MM.1S (cell line): ENCODE results near the gene SAMSN1.

ENCODE experiments used
- DNase-seq: peaks from one replicate; pipeline ENCODE4 v3.0.0-alpha.2; 2015
- H2AFZ ChIP-seq: fragments of 300-600 bp; sonication (generic); 2 replicates; pipeline ENCODE4 v1.6.0; 2016; ENCODE audit warnings: antibody characterized with exemption, low read length
- H3F3A ChIP-seq: fragments of 300-600 bp; sonication (generic); 2 replicates; pipeline ENCODE4 v1.6.1; 2016; ENCODE audit warnings: mild to moderate bottlenecking, antibody characterized with exemption, low read length, moderate library complexity, mixed read lengths; ENCODE audit not compliant: insufficient read depth
- H3K27ac ChIP-seq: fragments of 300-600 bp; sonication (generic); 2 replicates; pipeline ENCODE4 v1.5.1; 2016; ENCODE audit warnings: mild to moderate bottlenecking, low read length
- H3K27me3 ChIP-seq: fragments of 300-600 bp; sonication (generic); replicated peaks from 2 replicates; pipeline ENCODE4 v1.6.0; 2016; ENCODE audit warnings: low read length; ENCODE audit not compliant: insufficient read depth
- H3K36me3 ChIP-seq: fragments of 300-600 bp; sonication (generic); replicated peaks from 2 replicates; pipeline ENCODE4 v1.6.1; 2016; ENCODE audit warnings: mild to moderate bottlenecking, low read length, mixed read lengths; ENCODE audit not compliant: insufficient read depth
- H3K4me1 ChIP-seq: fragments of 300-600 bp; sonication (generic); 2 replicates; pipeline ENCODE4 v1.6.1; 2016; ENCODE audit warnings: low read length, mixed read lengths
- H3K4me2 ChIP-seq: fragments of 300-600 bp; sonication (generic); 2 replicates; pipeline ENCODE4 v1.6.0; 2016; ENCODE audit warnings: low read depth, low read length
- H3K4me3 ChIP-seq: fragments of 300-600 bp; sonication (generic); 2 replicates; pipeline ENCODE4 v1.5.1; 2016; ENCODE audit warnings: low read length, mixed read lengths
- H3K79me2 ChIP-seq: fragments of 300-600 bp; sonication (generic); 2 replicates; pipeline ENCODE4 v1.6.1; 2016; ENCODE audit warnings: mixed run types, low read length, mixed read lengths
- H3K9ac ChIP-seq: fragments of 300-600 bp; sonication (generic); 2 replicates; pipeline ENCODE4 v1.6.1; 2016; ENCODE audit warnings: low read length, mixed read lengths
- H3K9me2 ChIP-seq: fragments of 300-600 bp; sonication (generic); replicated peaks from 2 replicates; pipeline ENCODE4 v1.6.1; 2016; ENCODE audit warnings: mild to moderate bottlenecking, low read length, mixed read lengths; ENCODE audit not compliant: insufficient read depth
- H3K9me3 ChIP-seq: fragments of 300-600 bp; sonication (generic); replicated peaks from 2 replicates; pipeline ENCODE4 v1.6.1; 2016; ENCODE audit warnings: mild to moderate bottlenecking, low read length, mixed read lengths; ENCODE audit not compliant: insufficient read depth
- H4K20me1 ChIP-seq: fragments of 300-600 bp; sonication (generic); 2 replicates; pipeline ENCODE4 v1.6.1; 2016; ENCODE audit warnings: mild to moderate bottlenecking, low read length, moderate library complexity, mixed read lengths; ENCODE audit not compliant: insufficient read depth
- CTCF ChIP-seq: fragments of 300-600 bp; sonication (generic); IDR thresholded peaks from 2 replicates; pipeline ENCODE4 v1.5.1; 2016; ENCODE audit warnings: antibody characterized with exemption, low read length, mixed read lengths
- EZH2 ChIP-seq: fragments of 300-600 bp; sonication (generic); optimal IDR thresholded peaks from 2 replicates; pipeline ENCODE3; 2017; ENCODE audit warnings: low read depth, mild to moderate bottlenecking, antibody characterized with exemption, low read length, mixed read lengths
- EZH2phosphoT487 ChIP-seq: fragments of 300-600 bp; sonication (generic); IDR thresholded peaks from 2 replicates; pipeline ENCODE4 v1.6.1; 2018; ENCODE audit warnings: antibody characterized with exemption, low read length

SAMSN1 gene

DNA sequence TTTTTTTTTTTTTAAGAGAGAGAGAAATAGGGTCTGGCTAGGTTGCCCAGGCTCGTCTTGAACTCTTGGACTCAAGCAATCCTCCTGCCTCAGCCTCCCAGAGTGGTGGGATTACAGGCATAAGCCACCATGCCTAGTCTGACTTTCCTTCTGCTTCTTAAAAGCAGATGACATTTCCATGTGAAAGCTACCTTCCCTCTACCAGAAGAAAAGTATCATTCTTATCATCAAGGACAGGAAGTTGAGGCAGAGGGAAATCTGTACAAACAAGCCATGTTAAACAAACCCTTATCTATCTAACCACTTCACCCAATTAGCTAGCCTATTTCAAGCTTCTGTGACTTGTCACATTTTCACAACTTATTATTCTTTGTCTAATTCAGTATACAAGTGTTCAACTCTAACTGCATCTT, 54.8 kb downstream of the SAMSN1 start:
- Histone ChIP-seq H3K9me2 (no peaks in the 10 kb centered on the region), H3K9me3 (no peaks in the 10 kb centered on the region), H3K4me1 (no peaks in the 10 kb centered on the region), H4K20me1 (no peaks in the 10 kb centered on the region), H3K27ac (no peak overlapping the region), H3K36me3 (no peaks in the 10 kb centered on the region), H3F3A (no peaks in the 10 kb centered on the region), H3K9ac (no peak overlapping the region), H3K79me2 (no peaks in the 10 kb centered on the region), H3K27me3 (no peaks in the 10 kb centered on the region), H3K4me2 (no peak overlapping the region), H2AFZ (no peak overlapping the region), H3K4me3 (no peak overlapping the region)
- no peak for TF ChIP-seq EZH2phosphoT487
- TF ChIP-seq EZH2 = no peak
- no peak for TF ChIP-seq CTCF
- DNase-seq = no peak

DNA sequence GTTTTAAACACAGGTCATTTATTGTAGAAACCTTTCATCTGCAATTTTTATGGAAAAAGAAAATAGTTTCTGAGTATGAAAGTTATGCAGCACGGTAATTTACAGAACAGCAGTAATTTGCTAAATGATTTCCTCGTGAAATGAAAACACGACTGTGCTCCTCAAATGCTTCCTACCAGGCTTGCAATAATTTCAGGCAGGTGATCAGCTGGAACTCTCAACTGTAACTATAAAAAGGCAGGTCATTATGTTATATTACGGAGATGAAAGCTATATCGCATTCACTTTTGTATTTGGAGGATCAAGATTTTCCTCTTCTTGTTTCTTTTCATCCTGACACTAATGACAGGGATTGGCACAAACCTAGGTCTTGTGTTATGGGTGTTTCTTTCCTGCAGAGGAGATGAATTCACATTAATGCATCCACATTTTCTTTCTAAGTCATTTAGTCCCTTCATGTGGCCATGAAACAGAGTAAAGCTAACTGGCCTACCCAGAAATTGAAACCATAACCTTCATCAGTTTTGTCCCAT, 57.4 kb downstream of the SAMSN1 start:
- no peak overlapping the region for H2AFZ ChIP-seq
- H3K9me2 ChIP-seq = no peaks in the 10 kb centered on the region
- TF ChIP-seq CTCF = no peak
- TF ChIP-seq EZH2phosphoT487 = no peak
- no peak for TF ChIP-seq EZH2
- H4K20me1 ChIP-seq = no peaks in the 10 kb centered on the region
- no peak overlapping the region for H3K4me2 ChIP-seq
- H3F3A ChIP-seq = no peaks in the 10 kb centered on the region
- no peaks in the 10 kb centered on the region for H3K27me3 ChIP-seq
- H3K79me2 ChIP-seq = no peaks in the 10 kb centered on the region
- H3K27ac ChIP-seq = no peak overlapping the region
- no peak for DNase-seq
- no peaks in the 10 kb centered on the region for H3K36me3 ChIP-seq
- H3K9ac ChIP-seq = no peak overlapping the region
- H3K4me3 ChIP-seq = no peak overlapping the region
- H3K9me3 ChIP-seq = no peaks in the 10 kb centered on the region
- no peaks in the 10 kb centered on the region for H3K4me1 ChIP-seq

GRCh38 chr21:14487490-14488432, 58.4 kb downstream of the SAMSN1 start:
- no peak overlapping the region for H3K4me3 ChIP-seq

More at GRCh38 chr21:14487490-14488432, 58.4 kb downstream of the SAMSN1 start:
- H2AFZ ChIP-seq = no peak overlapping the region
- no peak overlapping the region for H3K27ac ChIP-seq
- TF ChIP-seq EZH2 (no peak), EZH2phosphoT487 (no peak), CTCF (no peak)
- H3K9me3 ChIP-seq = no peaks in the 10 kb centered on the region
- H3K27me3 ChIP-seq = no peaks in the 10 kb centered on the region
- no peak for DNase-seq
- H3K4me1 ChIP-seq = no peaks in the 10 kb centered on the region
- no peak overlapping the region for H3K4me2 ChIP-seq
- no peaks in the 10 kb centered on the region for H3K9me2 ChIP-seq
- H3F3A ChIP-seq = no peaks in the 10 kb centered on the region
- no peaks in the 10 kb centered on the region for H3K36me3 ChIP-seq
- no peak overlapping the region for H3K9ac ChIP-seq
- no peaks in the 10 kb centered on the region for H4K20me1 ChIP-seq
- H3K79me2 ChIP-seq = no peaks in the 10 kb centered on the region
